ENCODE results near the gene TMEM14B.

DNA sequence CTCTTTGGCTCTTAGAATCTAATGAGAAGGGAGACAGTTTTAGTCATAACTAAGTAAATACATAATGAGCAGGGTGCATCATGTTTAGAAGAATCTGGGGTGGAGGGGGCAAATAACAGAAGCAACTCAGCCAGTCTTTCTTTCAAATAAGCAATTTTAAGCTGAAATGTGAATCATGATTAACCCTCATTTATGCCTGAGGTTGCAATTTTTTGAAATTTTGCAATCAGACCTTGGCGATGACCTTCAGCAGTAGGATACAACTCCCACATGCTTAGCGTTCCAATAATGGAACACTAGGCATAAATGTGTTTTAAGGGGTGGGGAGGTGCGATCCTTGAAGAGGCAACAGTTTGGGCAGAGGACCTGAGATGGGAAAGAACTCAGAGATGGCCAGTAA is 30.6 kb downstream of the TMEM14B start:
- TF ChIP-seq CTCF (IDR thresholded peaks at IDR 0.05): no peak
- no peak for TF ChIP-seq POLR2A (IDR thresholded peaks at IDR 0.05)
